ENCODE results near the gene IL23A. TPM values are rescaled to one million over a fixed set of nuclear protein-coding genes. Genes with fewer than 3 reads are reported as not detected.

IL23A gene
- total RNA-seq, 2 donors from 2014 or later = not detected

GRCh38 chr12:56373515-56373914 lies 34.8 kb downstream of the IL23A start:
- WGBS, 2 donors = 94 to 100% methylated on average over 1 of the region's 1 CpG
- no peak for DNase-seq
- no peak for ATAC-seq
- Histone ChIP-seq H3K4me1 (no peaks in the 10 kb centered on the region), H3K36me3 (replicated peaks in 1 of 2; ENCODE audit: insufficient read depth in 1 of 2, low read depth in 2 of 2) (no peaks in the 10 kb centered on the region), H3K9me3 (no peaks in the 10 kb centered on the region), H3K27ac (no peak overlapping the region), H3K27me3 (no peaks in the 10 kb centered on the region), H3K4me3 (no peak overlapping the region)
- intact Hi-C loops (cut with DNase I) = no loop called here
- TF ChIP-seq POLR2A (IDR thresholded peaks at IDR 0.05) (no peak), CTCF (IDR thresholded peaks at IDR 0.05) (no peak)

DNA sequence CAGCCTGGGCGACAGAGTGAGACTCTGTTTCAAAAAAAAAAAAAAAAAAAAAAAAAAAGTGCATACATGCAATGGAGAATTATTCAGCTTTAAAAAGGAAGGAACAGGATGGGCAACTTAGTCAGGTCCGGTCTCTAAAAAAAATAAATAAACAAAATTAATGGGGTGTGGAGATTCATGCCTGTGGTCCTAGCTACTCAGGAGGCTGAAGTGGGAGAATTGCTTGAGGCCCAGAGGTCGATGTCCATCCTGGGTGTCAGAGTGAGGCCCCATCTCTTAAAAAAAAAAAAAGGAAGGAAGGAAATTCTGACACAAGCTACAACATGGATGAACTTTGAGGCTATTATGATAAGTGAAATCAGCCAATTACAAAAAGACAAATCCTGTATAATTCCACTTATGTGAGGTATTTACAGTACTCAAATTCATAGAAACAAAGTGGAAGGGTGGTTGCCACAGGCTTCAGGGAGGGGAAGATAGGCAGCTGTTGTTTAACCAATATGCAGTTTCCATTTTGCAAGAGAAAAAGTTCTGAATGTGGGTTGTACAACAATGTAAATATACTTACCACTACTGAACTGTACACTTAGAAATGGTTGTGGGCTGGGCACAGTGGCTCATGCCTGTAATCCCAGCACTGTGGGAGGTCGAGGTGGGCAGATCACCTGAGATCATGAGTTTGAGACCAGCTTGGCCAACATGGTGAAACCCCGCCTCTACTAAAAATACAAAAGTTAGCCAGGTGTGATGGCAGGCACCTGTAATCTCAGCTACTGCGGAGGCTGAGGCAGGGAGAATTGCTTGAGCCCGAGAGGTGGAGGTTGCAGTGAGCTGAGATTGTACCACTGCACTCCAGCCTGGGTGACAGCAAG lies 36.3 kb downstream of the IL23A start:
- intact Hi-C loops (cut with DNase I) = no loop called here
- 81 to 82% methylated on average over 6 to 7 of the region's 7 CpGs for WGBS, 2 donors

DNA sequence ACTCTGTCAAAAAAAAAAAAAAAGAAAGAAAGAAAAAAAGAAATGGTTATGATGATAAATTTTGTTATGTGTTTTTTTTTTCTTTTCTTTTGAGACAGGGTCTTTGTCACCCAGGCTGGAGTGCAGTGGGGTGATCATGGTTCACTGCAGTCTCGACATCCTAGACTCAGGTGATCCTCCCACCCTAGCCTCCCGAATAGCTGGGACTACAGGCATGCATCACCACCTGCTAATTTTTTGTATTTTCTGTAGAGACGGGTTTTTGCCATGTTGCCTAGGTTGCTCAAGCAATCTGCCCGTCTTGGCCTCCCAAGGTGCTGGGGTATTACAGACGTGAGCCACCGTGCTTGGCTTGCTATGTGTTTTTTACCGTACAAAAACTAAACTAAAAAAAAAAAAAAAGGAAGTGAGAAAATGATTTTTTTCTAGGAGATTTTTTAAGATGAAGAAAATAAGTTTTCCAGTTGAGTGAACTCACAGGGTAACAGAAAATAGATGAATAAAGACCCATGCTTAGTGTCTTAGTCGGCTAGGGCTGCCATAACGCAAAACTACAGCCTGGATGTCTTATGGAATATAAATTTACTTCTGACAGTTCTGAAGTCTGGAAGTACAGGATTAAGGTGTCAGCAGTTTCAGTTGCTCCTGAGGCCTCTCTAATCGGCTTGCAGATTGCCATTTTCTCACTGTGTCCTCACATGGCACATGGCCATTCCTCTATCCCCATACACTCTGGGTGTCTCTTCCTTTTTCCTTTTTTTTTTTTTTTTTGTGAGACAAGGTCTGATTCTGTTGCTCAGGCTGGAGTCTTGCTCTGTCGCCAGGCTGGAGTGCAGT lies 37.1 kb downstream of the IL23A start:
- WGBS, 2 donors = 76 to 80% methylated on average over 11 of the region's 11 CpGs
- H3K27me3 ChIP-seq = no peaks in the 10 kb centered on the region
- no peaks in the 10 kb centered on the region for H3K36me3 ChIP-seq (replicated peaks in 1 of 2; ENCODE audit: insufficient read depth in 1 of 2, low read depth in 2 of 2)
- ATAC-seq = no peak
- H3K4me3 ChIP-seq = no peak overlapping the region
- H3K4me1 ChIP-seq = no peaks in the 10 kb centered on the region
- no peaks in the 10 kb centered on the region for H3K9me3 ChIP-seq
- intact Hi-C loops (cut with DNase I) = no loop called here
- no peak for DNase-seq
- TF ChIP-seq POLR2A (IDR thresholded peaks at IDR 0.05) (no peak), CTCF (IDR thresholded peaks at IDR 0.05) (no peak)
- no peak overlapping the region for H3K27ac ChIP-seq

More for the DNA sequence above, 36.3 kb downstream of the IL23A start:
- Histone ChIP-seq H3K27ac (no peak overlapping the region), H3K4me1 (no peaks in the 10 kb centered on the region), H3K36me3 (replicated peaks in 1 of 2; ENCODE audit: insufficient read depth in 1 of 2, low read depth in 2 of 2) (no peaks in the 10 kb centered on the region), H3K4me3 (no peak overlapping the region), H3K27me3 (no peaks in the 10 kb centered on the region), H3K9me3 (no peaks in the 10 kb centered on the region)
- no peak for DNase-seq
- TF ChIP-seq POLR2A (IDR thresholded peaks at IDR 0.05) (no peak), CTCF (IDR thresholded peaks at IDR 0.05) (no peak)
- no peak for ATAC-seq

- Histone ChIP-seq H3K4me3 (no peak overlapping the region), H3K27me3 (no peaks in the 10 kb centered on the region), H3K27ac (no peak overlapping the region), H3K9me3 (no peaks in the 10 kb centered on the region), H3K36me3 (replicated peaks in 1 of 2; ENCODE audit: insufficient read depth in 1 of 2, low read depth in 2 of 2) (no peaks in the 10 kb centered on the region), H3K4me1 (no peaks in the 10 kb centered on the region)
- TF ChIP-seq POLR2A (IDR thresholded peaks at IDR 0.05) = no peak
- TF ChIP-seq CTCF (IDR thresholded peaks at IDR 0.05) = peak in 1 of 7 experiments; percentile 17
- WGBS, 2 donors = 60% methylated on average over 4 of the region's 4 CpGs
- no peak for DNase-seq
- intact Hi-C loops (cut with DNase I) = no loop called here
- no peak for ATAC-seq
Observed at GRCh38 chr12:56377310-56377988, 38.8 kb downstream of the IL23A start.

Measured in body of pancreas (tissue), 4 donors.